Activated CD8-positive, alpha-beta T cell treated with anti-CD3 and anti-CD28 coated beads for 36 hours (primary cell): ENCODE data around the gene ANTXR1. TPM values are rescaled to one million over a fixed set of nuclear protein-coding genes. Genes with fewer than 3 reads are reported as not detected.

Experiments
- ATAC-seq: fragments of 200-7000 bp; cut with Tn5 transposase; one replicate; pipeline ENCODE4 v1.10.0; 2021; ENCODE audit warnings: mild to moderate bottlenecking, moderate library complexity
- CTCF ChIA-PET: fragments of 350-600 bp; sonication (Branson Sonifier 250); formaldehyde crosslinking; loops from one replicate; lab custom pipeline; 2021; ENCODE audit warnings: antibody characterized with exemption; lab: Charles Lee
- POLR2A ChIA-PET: fragments of 350-600 bp; sonication (Branson Sonifier 250); formaldehyde crosslinking; loops from one replicate; lab custom pipeline; 2021; ENCODE audit warnings: antibody characterized with exemption; lab: Charles Lee
- DNase-seq: peaks from one replicate; pipeline ENCODE4 v3.0.0-alpha.2; 2020
- H3K27ac Mint-ChIP-seq: one replicate; pipeline ENCODE4 v1.8.0; 2021; ENCODE audit warnings: mild to moderate bottlenecking, mixed read lengths
- H3K27me3 Mint-ChIP-seq: one replicate; pipeline ENCODE4 v1.8.0; 2021; ENCODE audit warnings: mixed read lengths
- H3K36me3 Mint-ChIP-seq: one replicate; pipeline ENCODE4 v1.8.0; 2021; ENCODE audit warnings: low read depth, mixed read lengths
- H3K4me1 Mint-ChIP-seq: one replicate; pipeline ENCODE4 v1.8.0; 2021; ENCODE audit warnings: low read depth, mixed read lengths
- H3K4me3 Mint-ChIP-seq: one replicate; pipeline ENCODE4 v1.8.0; 2021; ENCODE audit warnings: mild to moderate bottlenecking, moderate library complexity, mixed read lengths
- H3K9me3 Mint-ChIP-seq: one replicate; pipeline ENCODE4 v1.8.0; 2021; ENCODE audit warnings: mixed read lengths
- intact Hi-C: fragments of 100-400 bp; cut with micrococcal nuclease; formaldehyde crosslinking; loops from one replicate; pipeline ENCODE4 v1.10.0; 2022
- total RNA-seq, 2 experiments: library from RNA; stranded (reverse); gene quantifications; one replicate each; pipeline ENCODE4 v1.2.3, GENCODE V29; 2021
- TF ChIP-seq, protein P1 (sequence below): fragments of 200-600 bp; IDR thresholded peaks from one replicate; pipeline ENCODE4 v1.8.0; 2022; ENCODE audit warnings: antibody characterized with exemption, mild to moderate bottlenecking

Gene ANTXR1
- total RNA-seq, 2 experiments from 2014 or later = 0.05 to 0.09 TPM

DNA sequence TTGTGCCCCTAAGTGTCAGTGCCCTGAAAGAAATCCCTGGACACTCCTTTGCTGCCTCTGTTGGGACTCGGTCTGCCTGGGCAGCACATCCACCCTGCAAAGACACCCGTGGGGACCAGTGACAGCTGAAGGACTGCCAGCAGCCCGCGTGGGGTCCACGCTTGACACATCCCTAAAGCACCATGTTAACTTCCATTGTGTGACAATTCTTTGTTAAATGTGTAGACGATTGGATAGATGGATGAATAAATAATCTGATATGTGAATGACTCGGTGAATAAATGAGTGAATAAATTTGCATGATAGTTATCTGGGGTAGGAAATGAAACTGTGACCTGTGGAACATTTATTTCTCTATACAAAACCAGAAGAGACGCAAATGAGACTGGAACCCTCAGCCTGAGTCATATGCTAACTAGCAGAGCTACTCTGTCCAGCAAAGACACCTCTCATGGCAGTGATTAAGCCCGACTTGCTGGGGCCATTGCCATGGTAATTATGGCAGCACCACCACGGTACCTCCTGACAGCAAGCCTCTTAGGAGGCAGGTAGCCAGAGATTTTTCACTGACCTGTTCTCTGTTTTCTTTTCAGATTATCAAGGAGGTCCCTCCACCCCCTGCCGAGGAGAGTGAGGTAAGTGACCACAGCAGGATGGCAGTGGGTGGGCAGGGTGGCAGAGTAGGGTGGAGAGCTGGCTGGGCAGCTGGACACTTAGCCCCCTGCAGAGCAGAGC lies 156.8 kb downstream of the ANTXR1 start:
- no peak overlapping the region for H3K4me3 Mint-ChIP-seq
- H3K36me3 Mint-ChIP-seq = no peaks in the 10 kb centered on the region

DNA sequence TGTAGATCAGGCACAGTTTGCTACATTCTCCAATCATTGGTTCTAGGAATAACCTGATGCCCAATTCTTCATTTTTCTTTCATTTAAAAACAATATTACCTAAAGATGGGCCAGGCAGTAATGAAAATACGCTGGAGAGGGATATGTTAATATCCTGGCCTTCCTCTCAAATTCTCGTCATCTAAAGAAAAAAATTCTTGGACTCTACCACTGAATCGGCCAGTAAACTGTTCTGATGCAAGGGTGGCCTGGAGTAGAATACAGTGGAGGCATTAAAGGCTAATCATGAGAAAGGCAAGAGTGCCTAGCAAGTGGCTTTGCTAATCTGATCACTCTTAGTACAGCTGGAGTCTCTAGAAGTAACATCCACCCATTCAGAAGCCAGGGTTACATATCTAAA lies 157.7 kb downstream of the ANTXR1 start:
- intact Hi-C loops = no loop called here
- H3K27ac Mint-ChIP-seq = no peak overlapping the region
- ChIA-PET POLR2A (no interaction called here), CTCF (interaction anchor here (1.2 to 1.5 kb wide), 2 partner anchors 24 to 37 kb away, joined by 3 read pairs; no protein-coding TSS in a partner anchor)
- H3K9me3 Mint-ChIP-seq = no peaks in the 10 kb centered on the region
- TF ChIP-seq, protein P1, sequence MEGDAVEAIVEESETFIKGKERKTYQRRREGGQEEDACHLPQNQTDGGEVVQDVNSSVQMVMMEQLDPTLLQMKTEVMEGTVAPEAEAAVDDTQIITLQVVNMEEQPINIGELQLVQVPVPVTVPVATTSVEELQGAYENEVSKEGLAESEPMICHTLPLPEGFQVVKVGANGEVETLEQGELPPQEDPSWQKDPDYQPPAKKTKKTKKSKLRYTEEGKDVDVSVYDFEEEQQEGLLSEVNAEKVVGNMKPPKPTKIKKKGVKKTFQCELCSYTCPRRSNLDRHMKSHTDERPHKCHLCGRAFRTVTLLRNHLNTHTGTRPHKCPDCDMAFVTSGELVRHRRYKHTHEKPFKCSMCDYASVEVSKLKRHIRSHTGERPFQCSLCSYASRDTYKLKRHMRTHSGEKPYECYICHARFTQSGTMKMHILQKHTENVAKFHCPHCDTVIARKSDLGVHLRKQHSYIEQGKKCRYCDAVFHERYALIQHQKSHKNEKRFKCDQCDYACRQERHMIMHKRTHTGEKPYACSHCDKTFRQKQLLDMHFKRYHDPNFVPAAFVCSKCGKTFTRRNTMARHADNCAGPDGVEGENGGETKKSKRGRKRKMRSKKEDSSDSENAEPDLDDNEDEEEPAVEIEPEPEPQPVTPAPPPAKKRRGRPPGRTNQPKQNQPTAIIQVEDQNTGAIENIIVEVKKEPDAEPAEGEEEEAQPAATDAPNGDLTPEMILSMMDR = no peak
- H3K4me3 Mint-ChIP-seq = no peak overlapping the region
- ATAC-seq (no peak), DNase-seq (no peak)
- H3K27me3 Mint-ChIP-seq = peaks cover 8% of the 10 kb centered on the region
- H3K4me1 Mint-ChIP-seq = no peaks in the 10 kb centered on the region
- H3K36me3 Mint-ChIP-seq = no peaks in the 10 kb centered on the region

More for the DNA sequence above, 156.8 kb downstream of the ANTXR1 start:
- TF ChIP-seq, protein P1 = no peak
- ChIA-PET CTCF (interaction anchor here (1.2 to 1.5 kb wide), 2 partner anchors 25 to 38 kb away, joined by 3 read pairs; no protein-coding TSS in a partner anchor), POLR2A (no interaction called here)
- intact Hi-C loops = no loop called here
- ATAC-seq (peak; percentile 55), DNase-seq (peak; percentile 7)
- no peak overlapping the region for H3K27ac Mint-ChIP-seq
- H3K9me3 Mint-ChIP-seq = no peaks in the 10 kb centered on the region
- H3K4me1 Mint-ChIP-seq = no peaks in the 10 kb centered on the region
- peaks cover 8% of the 10 kb centered on the region for H3K27me3 Mint-ChIP-seq

DNA sequence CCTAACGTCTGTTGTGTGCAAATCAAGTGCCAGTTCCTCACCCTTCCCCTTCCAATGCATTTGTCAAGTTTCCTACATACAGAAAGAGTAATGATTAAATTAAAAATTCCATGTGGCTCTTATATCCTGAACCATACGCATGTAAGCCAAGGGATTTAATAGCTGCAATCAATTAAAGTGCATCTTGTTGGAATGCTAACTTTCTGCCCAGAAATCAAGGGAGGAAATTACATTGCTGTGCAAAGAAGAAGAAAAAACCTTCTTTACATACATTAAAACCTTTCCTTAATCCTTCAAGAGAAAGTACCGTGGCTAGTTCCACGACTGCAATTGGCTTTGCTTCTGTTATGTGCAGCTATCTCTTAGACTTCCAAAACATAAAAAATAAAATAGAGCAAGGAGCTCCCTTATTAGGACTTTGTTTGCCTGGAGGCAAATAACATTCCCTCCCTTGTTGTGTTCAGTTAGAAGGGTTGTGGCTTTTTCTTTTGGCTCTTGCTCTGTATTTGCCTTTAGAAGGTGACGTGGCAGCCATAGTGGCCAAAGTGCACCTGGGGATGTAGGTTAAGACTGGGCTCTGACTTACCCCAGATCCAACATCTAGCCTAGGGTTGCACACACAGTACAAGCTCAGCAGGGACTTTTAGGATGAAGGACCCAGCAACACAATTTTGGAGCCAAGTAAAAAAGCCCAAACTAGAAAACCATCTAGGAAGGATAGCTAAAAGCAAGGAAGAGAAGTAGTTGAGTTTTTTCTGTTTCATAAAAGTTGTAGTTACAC lies 158.3 kb downstream of the ANTXR1 start:
- ChIA-PET POLR2A (no interaction called here), CTCF (interaction anchor here (1.2 to 1.5 kb wide), 2 partner anchors 23 to 36 kb away, joined by 3 read pairs; no protein-coding TSS in a partner anchor)
- TF ChIP-seq, protein P1 = no peak
- H3K4me1 Mint-ChIP-seq = no peaks in the 10 kb centered on the region
- H3K36me3 Mint-ChIP-seq = no peaks in the 10 kb centered on the region
- intact Hi-C loops = no loop called here
- peaks cover 11% of the 10 kb centered on the region for H3K27me3 Mint-ChIP-seq
- H3K4me3 Mint-ChIP-seq = no peak overlapping the region
- DNase-seq (no peak), ATAC-seq (no peak)
- H3K27ac Mint-ChIP-seq = no peak overlapping the region
- no peaks in the 10 kb centered on the region for H3K9me3 Mint-ChIP-seq

DNA sequence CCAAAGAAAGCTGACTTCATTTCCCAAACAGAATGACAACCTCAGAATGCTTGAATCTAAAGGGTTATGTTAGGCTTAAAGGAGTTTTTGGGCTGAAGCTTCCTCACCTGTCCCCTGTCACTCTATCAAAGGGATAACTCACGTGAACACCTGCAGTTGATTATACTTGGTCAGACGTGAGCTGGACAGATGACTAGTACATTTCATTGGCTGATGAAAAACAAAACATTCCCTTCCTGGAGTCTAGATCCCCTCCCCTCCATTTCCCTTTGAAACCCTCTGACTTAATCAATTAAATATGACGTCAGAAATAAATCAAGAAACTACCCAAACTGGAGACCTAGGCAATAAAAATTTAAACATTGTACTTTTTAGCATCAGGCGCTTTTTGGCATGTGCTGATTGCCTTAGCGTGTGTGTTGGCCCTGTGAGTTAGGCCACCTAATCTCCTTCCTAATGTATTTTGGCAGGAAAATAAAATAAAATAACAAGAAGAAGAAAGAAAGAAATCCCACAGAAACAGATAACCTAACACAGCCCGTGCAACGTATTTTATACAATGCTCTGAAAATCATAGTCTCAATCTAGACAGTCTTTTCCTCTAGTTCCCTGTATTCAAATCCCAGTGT lies 159.0 kb downstream of the ANTXR1 start:
- Mint-ChIP-seq H3K36me3 (no peaks in the 10 kb centered on the region), H3K4me3 (no peak overlapping the region), H3K4me1 (no peaks in the 10 kb centered on the region), H3K27ac (no peak overlapping the region), H3K27me3 (peaks cover 12% of the 10 kb centered on the region), H3K9me3 (no peaks in the 10 kb centered on the region)
- POLR2A ChIA-PET = interaction anchor here (1.1 kb wide), 1 partner anchor 10 kb away, joined by 3 read pairs; no protein-coding TSS in a partner anchor
- intact Hi-C loops = no loop called here
- TF ChIP-seq, protein P1 = no peak
- CTCF ChIA-PET = no interaction called here
- no peak for ATAC-seq
- no peak for DNase-seq
